HL-60 (cell line): Measurements from ENCODE around the gene HOXB3.

ENCODE experiments used
- DNase-seq, 2 experiments: peaks; one replicate each; pipeline ENCODE4 v3.0.0-alpha.2; 2010 to 2020; ENCODE audit warnings: low read depth in 1 of 2, low spot score in 1 of 2
- H3K27ac ChIP-seq: fragments of 250-450 bp; sonication (Bioruptor Pico); replicated peaks from 2 replicates; pipeline ENCODE4 v1.5.1; 2020; ENCODE audit warnings: mild to moderate bottlenecking, moderate library complexity
- H3K27me3 ChIP-seq: fragments of 250-450 bp; sonication (Bioruptor Pico); 2 replicates; pipeline ENCODE4 v1.5.1; 2021; ENCODE audit warnings: mild to moderate bottlenecking, moderate library complexity; ENCODE audit not compliant: insufficient read depth, poor library complexity, severe bottlenecking
- H3K4me3 ChIP-seq: replicated peaks from 2 replicates; pipeline ENCODE4 v1.5.1; 2011; ENCODE audit warnings: mild to moderate bottlenecking, control low read depth, low read length; ENCODE audit not compliant: insufficient read depth
- CTCF ChIP-seq: IDR thresholded peaks from one replicate; pipeline ENCODE4 v1.5.1; 2011; ENCODE audit warnings: low read length, control low read depth, inconsistent platforms; ENCODE audit not compliant: insufficient read depth
- GABPA ChIP-seq: IDR thresholded peaks from 2 replicates; pipeline ENCODE4 v1.6.1; 2012; ENCODE audit warnings: low read depth
- POLR2AphosphoS5 ChIP-seq: IDR thresholded peaks from 2 replicates; pipeline ENCODE4 v1.6.1; 2012; ENCODE audit warnings: low read depth
- REST ChIP-seq: IDR thresholded peaks from 2 replicates; pipeline ENCODE4 v1.6.1; 2012; ENCODE audit warnings: low read depth; ENCODE audit not compliant: insufficient replicate concordance
- SPI1 ChIP-seq: IDR thresholded peaks from 2 replicates; pipeline ENCODE4 v1.6.1; 2012; ENCODE audit warnings: low read depth, mild to moderate bottlenecking, borderline replicate concordance

Gene HOXB3

GRCh38 chr17:48615047-48615962 lies 25.3 kb upstream of the HOXB3 start, which contains the start of gene HOXB8:
Gene HOXB8 (minus strand): TSS chr17:48615292. CDS start chr17:48614704, 588 bp downstream.
- TF ChIP-seq REST (no peak), CTCF (no peak), GABPA (no peak), SPI1 (no peak), POLR2AphosphoS5 (no peak)
- DNase-seq: no peak
- Histone ChIP-seq H3K27me3 (peaks cover 86% of the 10 kb centered on the region), H3K27ac (no peak within 1 kb of the TSS), H3K4me3 (no peak within 1 kb of the TSS)

GRCh38 chr17:48613862-48614694 lies 24.0 kb upstream of the HOXB3 start:
- H3K4me3 ChIP-seq: no peak overlapping the region
- no peak overlapping the region for H3K27ac ChIP-seq
- peaks cover 86% of the 10 kb centered on the region for H3K27me3 ChIP-seq

More at GRCh38 chr17:48613862-48614694, 24.0 kb upstream of the HOXB3 start:
- DNase-seq: no peak
- no peak for TF ChIP-seq GABPA
- no peak for TF ChIP-seq CTCF
- TF ChIP-seq POLR2AphosphoS5: no peak
- TF ChIP-seq REST: no peak
- no peak for TF ChIP-seq SPI1
